Peyer's patch (tissue), 4 donors: ENCODE measurements around the gene FARP1. TPM values are rescaled to one million over a fixed set of nuclear protein-coding genes. Genes with fewer than 3 reads are reported as not detected.

Experiments
- DNase-seq, 3 donors: peaks; one replicate each; pipeline ENCODE4 v3.0.0-alpha.2; 2017 to 2019
- H3K27ac ChIP-seq, 4 donors: fragments of 200-600 bp; sonication (generic); one replicate each; pipeline ENCODE4 v1.5.1; 2016 to 2019
- H3K27me3 ChIP-seq, 2 donors: fragments of 200-600 bp; sonication (generic); one replicate each; pipeline ENCODE4 v1.5.1; 2019
- H3K36me3 ChIP-seq, 3 donors: fragments of 200-600 bp; sonication (generic); one replicate each; pipeline ENCODE4 v1.5.1; 2016 to 2019
- H3K4me1 ChIP-seq, 4 donors: fragments of 200-600 bp; sonication (generic); one replicate each; pipeline ENCODE4 v1.5.1; 2016 to 2019
- H3K4me3 ChIP-seq, 4 donors: fragments of 200-600 bp; sonication (generic); 1 replicate in 3 of 4; 2 replicates in 1 of 4; pipeline ENCODE4 v1.5.1; 2016 to 2019; ENCODE audit warnings: mild to moderate bottlenecking in 1 of 4
- H3K9me3 ChIP-seq, 4 donors: fragments of 200-600 bp; sonication (generic); one replicate each; pipeline ENCODE4 v1.5.1; 2016 to 2019; ENCODE audit warnings: mild to moderate bottlenecking in 1 of 4
- POLR2A ChIP-seq, 2 donors: fragments of 450-650 bp; IDR thresholded peaks; one replicate each; pipeline ENCODE4 v1.5.1; 2017; ENCODE audit warnings: antibody characterized with exemption in 2 of 2, mild to moderate bottlenecking in 2 of 2, moderate library complexity in 2 of 2
- total RNA-seq, 4 donors: library from RNA; depleted of rRNA; stranded (reverse); fragments of >200 nt; gene quantifications; one replicate each; pipeline ENCODE4 v1.1.0, GENCODE V29; 2016
- TF ChIP-seq, protein P1 (sequence below), 6 experiments: fragments of 450-650 bp in 4 of 6; fragments of 200-600 bp in 2 of 6; sonication (generic) in 1 of 6; IDR thresholded peaks; one replicate each; pipeline ENCODE4 v1.5.1; 2017 to 2019; ENCODE audit warnings: antibody characterized with exemption in 6 of 6, mild to moderate bottlenecking in 3 of 6, moderate library complexity in 1 of 6

The FARP1 gene
- total RNA-seq, 4 donors from 2014 or later = 10.6 to 61.1 (median 14.9) TPM

DNA sequence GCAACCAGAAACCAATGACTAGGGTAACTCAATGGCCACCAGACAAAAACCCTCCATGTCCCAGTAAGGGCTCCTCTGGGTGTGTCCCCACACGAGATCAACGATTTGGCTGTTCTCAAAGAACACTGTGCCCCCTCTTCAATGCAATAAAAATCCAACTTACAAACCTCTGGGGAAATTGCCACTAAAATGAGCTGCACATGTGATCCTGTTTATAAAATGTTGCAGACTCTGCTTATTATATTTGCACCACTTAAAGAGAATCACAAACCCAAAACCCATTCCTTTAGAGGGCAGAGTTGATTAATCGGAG is 353.5 kb downstream of the FARP1 start:
- H3K36me3 ChIP-seq = peaks cover 0 to 13% (median 0%) of the 10 kb centered on the region in 3 donors
- peaks cover 0 to 51% (median 0%) of the 10 kb centered on the region in 4 donors for H3K4me1 ChIP-seq
- H3K27me3 ChIP-seq = no peaks in the 10 kb centered on the region
- DNase-seq = no peak
- peak overlapping the region; percentile 52 to 76 (median 66) for H3K27ac ChIP-seq
- TF ChIP-seq POLR2A (IDR thresholded peaks at IDR 0.05) = no peak
- TF ChIP-seq, protein P1, sequence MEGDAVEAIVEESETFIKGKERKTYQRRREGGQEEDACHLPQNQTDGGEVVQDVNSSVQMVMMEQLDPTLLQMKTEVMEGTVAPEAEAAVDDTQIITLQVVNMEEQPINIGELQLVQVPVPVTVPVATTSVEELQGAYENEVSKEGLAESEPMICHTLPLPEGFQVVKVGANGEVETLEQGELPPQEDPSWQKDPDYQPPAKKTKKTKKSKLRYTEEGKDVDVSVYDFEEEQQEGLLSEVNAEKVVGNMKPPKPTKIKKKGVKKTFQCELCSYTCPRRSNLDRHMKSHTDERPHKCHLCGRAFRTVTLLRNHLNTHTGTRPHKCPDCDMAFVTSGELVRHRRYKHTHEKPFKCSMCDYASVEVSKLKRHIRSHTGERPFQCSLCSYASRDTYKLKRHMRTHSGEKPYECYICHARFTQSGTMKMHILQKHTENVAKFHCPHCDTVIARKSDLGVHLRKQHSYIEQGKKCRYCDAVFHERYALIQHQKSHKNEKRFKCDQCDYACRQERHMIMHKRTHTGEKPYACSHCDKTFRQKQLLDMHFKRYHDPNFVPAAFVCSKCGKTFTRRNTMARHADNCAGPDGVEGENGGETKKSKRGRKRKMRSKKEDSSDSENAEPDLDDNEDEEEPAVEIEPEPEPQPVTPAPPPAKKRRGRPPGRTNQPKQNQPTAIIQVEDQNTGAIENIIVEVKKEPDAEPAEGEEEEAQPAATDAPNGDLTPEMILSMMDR (IDR thresholded peaks at IDR 0.05) = no peak
- H3K9me3 ChIP-seq = no peaks in the 10 kb centered on the region
- no peak overlapping the region for H3K4me3 ChIP-seq

DNA sequence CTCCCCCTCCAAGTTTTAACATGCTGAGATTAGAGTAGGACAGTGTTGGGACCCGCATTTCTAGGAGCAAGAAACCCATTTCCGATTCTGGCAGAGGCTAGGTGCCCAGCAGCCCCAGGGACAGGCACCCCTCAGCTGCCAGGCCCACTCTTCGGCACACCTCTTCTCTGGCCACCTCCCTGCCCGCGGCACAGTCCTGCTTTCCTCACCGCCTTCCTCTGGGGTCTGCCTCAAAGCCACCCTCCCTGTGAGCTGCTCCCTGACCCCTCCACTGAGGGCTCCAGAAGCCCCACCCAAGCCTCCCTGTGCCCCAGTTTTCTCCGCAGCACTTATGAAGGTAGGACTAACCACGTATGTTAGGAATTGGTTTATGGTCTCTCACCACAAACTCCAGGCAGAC is 354.1 kb downstream of the FARP1 start:
- Histone ChIP-seq H3K4me3 (no peak overlapping the region), H3K27ac (peak overlapping the region; percentile 40 to 76 (median 66)), H3K27me3 (no peaks in the 10 kb centered on the region), H3K36me3 (peaks cover 0 to 13% (median 0%) of the 10 kb centered on the region in 3 donors), H3K4me1 (peaks cover 0 to 48% (median 0%) of the 10 kb centered on the region in 4 donors), H3K9me3 (no peaks in the 10 kb centered on the region)
- TF ChIP-seq, protein P1 (IDR thresholded peaks at IDR 0.05) = no peak
- TF ChIP-seq POLR2A (IDR thresholded peaks at IDR 0.05) = no peak
- DNase-seq = no peak

DNA sequence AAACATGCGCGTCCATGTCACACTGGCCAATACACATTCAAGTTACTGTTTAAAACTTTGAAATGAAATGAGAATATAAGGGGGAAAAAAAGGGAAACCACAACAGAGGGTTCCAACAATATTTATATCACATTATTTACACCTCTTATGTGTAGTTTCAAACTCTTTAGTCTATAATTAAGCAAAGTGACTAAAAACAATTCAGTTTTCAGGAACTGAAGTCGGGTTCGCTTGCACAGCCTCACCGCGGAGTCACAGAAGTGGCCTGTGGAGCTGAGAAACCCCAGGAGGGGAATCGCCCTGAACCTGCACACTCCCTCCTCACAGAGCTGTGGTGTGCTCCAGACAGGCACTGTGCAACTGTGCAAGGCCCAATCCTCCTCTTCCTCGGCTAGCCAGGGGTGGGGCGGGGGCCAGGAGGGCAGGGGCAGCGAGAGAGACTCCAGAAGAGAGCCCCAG is 358.1 kb downstream of the FARP1 start:
- H3K4me1 ChIP-seq = peaks cover 0 to 44% (median 12%) of the 10 kb centered on the region in 4 donors
- peak in 1 of 3 donors; percentile 16 for DNase-seq
- H3K27me3 ChIP-seq = no peaks in the 10 kb centered on the region
- TF ChIP-seq, protein P1 (IDR thresholded peaks at IDR 0.05) = no peak
- no peak for TF ChIP-seq POLR2A (IDR thresholded peaks at IDR 0.05)
- H3K9me3 ChIP-seq = no peaks in the 10 kb centered on the region
- no peak overlapping the region for H3K27ac ChIP-seq
- peaks cover 0 to 13% (median 0%) of the 10 kb centered on the region in 3 donors for H3K36me3 ChIP-seq
- no peak overlapping the region for H3K4me3 ChIP-seq

DNA sequence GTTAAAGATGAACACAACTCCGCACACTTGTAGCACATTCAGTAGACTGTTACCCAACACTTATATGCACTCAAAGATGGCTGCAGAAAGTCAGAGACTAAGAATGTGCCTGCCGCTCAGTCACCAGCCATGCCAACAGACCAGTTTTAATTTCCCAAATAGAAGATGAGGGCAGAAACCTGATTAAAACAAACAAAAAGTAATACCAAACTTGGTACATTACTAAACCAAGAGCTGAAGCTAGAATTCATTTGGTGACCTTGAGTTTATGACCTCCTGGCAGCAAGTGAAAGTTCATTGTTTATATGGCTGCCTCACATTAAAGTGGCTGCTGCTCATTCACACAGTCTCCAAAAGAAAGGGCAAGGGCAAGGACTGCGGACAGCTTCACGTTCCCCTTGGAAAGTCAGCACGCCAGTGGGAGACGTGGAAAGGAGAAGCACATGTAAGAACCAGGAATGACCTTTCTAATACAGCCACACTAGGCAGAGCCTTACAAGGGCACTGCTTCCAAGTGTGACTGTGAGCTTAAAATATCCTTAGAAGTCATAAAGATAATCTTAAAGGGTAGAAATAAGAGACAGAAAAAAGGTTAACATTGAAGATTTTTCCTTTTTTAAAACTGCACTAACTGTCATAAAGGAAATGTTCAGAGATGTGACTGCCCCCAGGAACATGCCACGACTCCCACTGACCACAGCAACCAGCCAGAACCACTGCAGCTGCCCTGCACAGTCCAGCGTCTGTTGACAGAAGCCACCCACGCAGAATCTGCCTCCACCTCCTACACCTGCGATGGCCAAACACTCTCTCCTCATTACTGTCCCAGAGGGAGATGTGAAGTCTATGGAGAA is 360.5 kb downstream of the FARP1 start:
- TF ChIP-seq POLR2A (IDR thresholded peaks at IDR 0.05) = no peak
- TF ChIP-seq, protein P1 (IDR thresholded peaks at IDR 0.05) = no peak
- peak overlapping the region in 2 of 4 donors; percentile 38 to 65 for H3K27ac ChIP-seq
- no peaks in the 10 kb centered on the region for H3K9me3 ChIP-seq
- H3K36me3 ChIP-seq = peaks cover 0 to 11% (median 0%) of the 10 kb centered on the region in 3 donors
- H3K4me3 ChIP-seq = no peak overlapping the region
- peaks cover 0 to 47% (median 20%) of the 10 kb centered on the region in 4 donors for H3K4me1 ChIP-seq
- DNase-seq = peak in 1 of 3 donors; percentile 15
- no peaks in the 10 kb centered on the region for H3K27me3 ChIP-seq

DNA sequence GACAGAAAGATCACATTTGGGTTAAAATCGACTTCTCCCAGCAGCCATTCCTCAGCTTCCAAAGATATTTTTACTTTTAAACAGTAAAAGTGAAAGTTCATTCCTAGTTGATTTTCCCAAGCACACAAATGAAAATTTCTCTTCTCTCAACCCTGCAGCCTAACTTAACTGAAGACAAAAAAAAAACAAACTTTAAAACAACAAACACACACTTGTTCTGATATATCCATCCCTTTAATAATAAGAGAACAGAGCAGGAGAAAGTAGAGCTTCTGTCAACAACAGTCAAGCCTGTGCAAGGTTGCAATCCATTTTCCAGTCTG is 361.1 kb downstream of the FARP1 start:
- peaks cover 0 to 7% (median 0%) of the 10 kb centered on the region in 3 donors for H3K36me3 ChIP-seq
- H3K27me3 ChIP-seq = no peaks in the 10 kb centered on the region
- H3K27ac ChIP-seq = peak overlapping the region in 3 of 4 donors; percentile 14 to 65 (median 38)
- H3K4me3 ChIP-seq = no peak overlapping the region
- DNase-seq = no peak
- H3K9me3 ChIP-seq = no peaks in the 10 kb centered on the region
- no peak for TF ChIP-seq POLR2A (IDR thresholded peaks at IDR 0.05)
- TF ChIP-seq, protein P1 (IDR thresholded peaks at IDR 0.05) = no peak
- peaks cover 5 to 53% (median 23%) of the 10 kb centered on the region in 4 donors for H3K4me1 ChIP-seq
